Glomerular visceral epithelial cell (primary cell): ENCODE results near the gene EPB41L2.

ENCODE experiments used
- DNase-seq: peaks from one replicate; pipeline ENCODE4 v3.0.0-alpha.2; 2016; ENCODE audit errors: extremely low spot score

The EPB41L2 gene

GRCh38 chr6:130908958-130909357 lies 154.1 kb downstream of the EPB41L2 start:
- no peak for DNase-seq

GRCh38 chr6:130908188-130908587 lies 154.9 kb downstream of the EPB41L2 start:
- DNase-seq: no peak

- no peak for DNase-seq
Measured at GRCh38 chr6:130907687-130908086, 155.4 kb downstream of the EPB41L2 start.

- DNase-seq: peak; percentile 14
Measured at GRCh38 chr6:130906736-130907381, 156.2 kb downstream of the EPB41L2 start.

GRCh38 chr6:130903602-130904001 lies 159.4 kb downstream of the EPB41L2 start:
- no peak for DNase-seq

GRCh38 chr6:130903007-130903406 lies 160.0 kb downstream of the EPB41L2 start:
- no peak for DNase-seq

- peak; percentile 63 for DNase-seq
Measured at GRCh38 chr6:130900913-130901312, 162.1 kb downstream of the EPB41L2 start.

GRCh38 chr6:130896249-130896648 lies 166.8 kb downstream of the EPB41L2 start:
- no peak for DNase-seq

GRCh38 chr6:130895516-130895915 lies 167.5 kb downstream of the EPB41L2 start:
- DNase-seq: no peak

GRCh38 chr6:130893766-130894165 lies 169.3 kb downstream of the EPB41L2 start:
- DNase-seq: no peak

- DNase-seq: no peak
Measured at GRCh38 chr6:130893277-130893676, 169.8 kb downstream of the EPB41L2 start.

GRCh38 chr6:130890521-130890971 lies 172.5 kb downstream of the EPB41L2 start:
- DNase-seq: no peak

- DNase-seq: no peak
Measured at GRCh38 chr6:130889423-130889822, 173.6 kb downstream of the EPB41L2 start.

- DNase-seq: no peak
Measured at GRCh38 chr6:130888246-130888645, 174.8 kb downstream of the EPB41L2 start.

- DNase-seq: no peak
Measured at GRCh38 chr6:130886966-130887365, 176.1 kb downstream of the EPB41L2 start.

- peak; percentile 81 for DNase-seq
Measured at GRCh38 chr6:130885392-130886192, 177.5 kb downstream of the EPB41L2 start.

- no peak for DNase-seq
Measured at GRCh38 chr6:130882370-130882769, 180.7 kb downstream of the EPB41L2 start.

GRCh38 chr6:130879826-130880225 lies 183.2 kb downstream of the EPB41L2 start:
- DNase-seq: no peak

- DNase-seq: no peak
Measured at GRCh38 chr6:130873746-130874145, 189.3 kb downstream of the EPB41L2 start.

GRCh38 chr6:130872250-130873095 lies 190.6 kb downstream of the EPB41L2 start:
- peak; percentile 50 for DNase-seq

- no peak for DNase-seq
Measured at GRCh38 chr6:130870179-130870880, 192.7 kb downstream of the EPB41L2 start.

GRCh38 chr6:130869681-130870080 lies 193.4 kb downstream of the EPB41L2 start:
- DNase-seq: no peak
